NCI-H1092 treated with DMSO at 0.1 percent for 48 hours (cell line): ENCODE measurements around the gene KCNK5.

ENCODE experiments used
- DNase-seq: peaks from one replicate; lab custom pipeline; 2025; lab: John Stamatoyannopoulos, UW

Gene KCNK5

GRCh38 chr6:39197922-39198500 lies 31.3 kb downstream of the KCNK5 start:
- no peak for DNase-seq

DNA sequence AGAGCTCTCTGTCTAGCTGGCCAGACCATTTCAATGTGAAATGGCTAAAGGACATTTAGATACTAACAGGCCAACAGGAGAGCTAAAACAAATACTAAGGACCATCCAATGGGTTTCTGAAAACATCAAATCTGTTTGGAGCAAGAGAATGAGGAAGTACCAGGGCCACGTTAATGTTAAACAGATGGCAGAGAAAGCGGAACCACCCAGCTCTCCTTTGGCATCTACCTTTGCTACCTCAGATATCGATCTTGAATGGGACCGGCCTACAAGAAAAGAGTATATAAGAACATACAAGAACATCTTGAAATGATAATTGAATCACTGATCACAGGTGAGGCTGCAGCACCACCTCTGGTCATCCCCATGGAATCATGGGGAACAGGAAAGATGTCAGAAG lies 31.8 kb downstream of the KCNK5 start:
- DNase-seq = no peak

DNA sequence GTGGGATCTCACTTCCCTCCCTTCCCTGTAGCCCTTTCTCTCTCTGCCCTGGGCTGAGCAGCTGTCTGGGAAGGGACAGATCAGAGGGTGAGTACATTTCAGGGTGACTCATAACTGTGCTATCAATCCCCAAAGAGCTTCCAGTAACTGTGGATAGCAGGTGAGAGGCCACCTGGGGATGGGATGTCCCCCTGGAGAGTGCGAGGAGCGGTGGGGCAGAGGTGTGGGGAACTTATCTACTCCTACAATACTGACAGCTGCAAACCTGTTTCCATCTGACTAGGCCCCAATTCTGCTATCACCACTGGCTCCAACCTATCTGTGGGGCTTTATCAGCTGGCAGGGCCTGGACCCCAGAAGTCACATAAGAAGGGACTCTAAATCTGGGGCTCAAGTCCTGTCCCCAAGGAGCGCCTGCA lies 32.6 kb downstream of the KCNK5 start:
- DNase-seq = no peak

- DNase-seq = no peak
These were observed 33.4 kb downstream of the KCNK5 start for GRCh38 chr6:39195792-39196385.

DNA sequence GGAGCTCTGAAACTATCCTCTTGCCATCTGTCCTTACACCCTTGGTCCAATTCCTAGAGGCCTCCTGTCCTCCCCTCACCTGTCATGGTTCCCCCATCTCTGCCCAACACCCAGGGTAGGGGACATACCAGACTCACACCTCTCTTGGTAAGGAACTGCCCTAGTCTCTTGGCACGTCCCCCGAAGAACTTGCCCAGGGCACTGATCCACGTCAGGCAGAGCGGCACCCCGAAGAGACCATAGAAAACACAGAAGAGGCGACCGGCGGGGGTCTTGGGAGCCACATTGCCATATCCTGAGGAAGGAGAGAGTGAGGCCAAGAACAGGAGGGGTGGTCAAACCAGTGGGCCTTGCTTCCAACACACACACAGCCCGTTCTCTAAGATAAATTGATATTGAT lies 34.8 kb downstream of the KCNK5 start:
- DNase-seq = no peak

- DNase-seq = no peak
These were observed 36.0 kb downstream of the KCNK5 start for GRCh38 chr6:39193201-39193791.

GRCh38 chr6:39192736-39193135 lies 36.5 kb downstream of the KCNK5 start:
- no peak for DNase-seq

DNA sequence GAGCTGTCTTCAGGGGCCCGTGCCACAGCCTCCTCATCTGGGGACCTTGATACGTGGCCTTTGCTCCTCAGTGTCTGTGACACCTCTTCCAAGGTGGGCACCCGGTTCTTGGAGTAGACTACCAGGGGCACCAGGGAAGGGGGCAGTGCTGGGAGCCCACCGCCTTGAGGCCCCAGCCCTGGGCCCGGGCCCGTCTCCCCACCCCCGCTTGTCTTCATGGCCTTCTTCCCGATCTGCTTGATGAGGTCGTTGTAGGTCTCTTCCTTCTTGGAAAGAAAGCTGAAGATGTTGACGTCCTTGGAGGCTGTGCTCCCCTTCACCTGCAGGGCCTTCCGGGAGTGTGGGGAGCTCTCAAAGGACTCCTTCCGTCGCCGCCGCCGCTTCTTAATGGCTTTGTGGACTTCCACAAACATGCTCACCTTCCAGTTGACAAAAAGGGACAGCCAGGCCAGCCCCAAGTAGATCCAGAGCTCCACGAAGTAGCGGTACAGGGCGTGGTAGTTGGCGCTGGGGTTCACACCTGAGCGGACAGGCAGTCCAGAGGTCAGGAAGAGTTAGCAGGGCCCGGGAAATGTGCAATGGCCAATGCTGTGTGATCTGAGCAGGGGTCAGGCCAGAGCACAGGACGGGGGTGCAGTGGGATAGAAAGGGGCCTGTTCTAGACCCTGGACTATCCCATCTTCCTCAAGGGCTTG lies 37.9 kb downstream of the KCNK5 start:
- no peak for DNase-seq

GRCh38 chr6:39190545-39191235 lies 38.6 kb downstream of the KCNK5 start:
- DNase-seq = no peak

DNA sequence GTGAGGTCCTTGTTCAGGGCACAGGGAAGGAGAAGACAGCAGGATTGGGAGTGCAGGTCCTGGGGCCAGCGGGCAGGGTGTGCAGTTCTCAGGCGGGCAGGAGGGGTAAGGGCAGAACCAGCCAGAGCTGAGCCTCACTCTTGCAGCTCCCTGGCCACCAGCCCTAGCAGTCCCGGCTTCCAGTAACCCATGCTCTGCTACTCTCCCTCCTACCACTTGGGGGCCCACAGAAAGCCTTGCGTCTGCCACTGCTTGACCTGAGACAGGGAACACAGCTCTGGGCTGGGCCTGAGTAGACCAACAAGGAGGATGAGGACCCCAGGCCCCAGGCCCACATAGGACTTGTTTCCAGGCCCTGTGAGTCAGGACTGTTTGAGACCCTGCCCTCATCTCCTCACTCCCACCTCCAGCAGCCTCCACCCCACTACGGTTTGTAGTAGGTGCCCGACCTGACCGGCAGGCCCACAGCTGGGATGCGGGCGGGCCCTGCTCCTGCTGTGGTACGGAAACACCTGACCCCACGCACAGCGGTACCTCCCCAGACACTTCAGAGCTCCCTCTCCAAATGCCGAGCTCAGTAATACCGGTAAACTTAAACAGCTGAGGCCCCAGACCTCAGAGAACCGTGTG lies 39.2 kb downstream of the KCNK5 start:
- DNase-seq = peak; percentile 3

DNA sequence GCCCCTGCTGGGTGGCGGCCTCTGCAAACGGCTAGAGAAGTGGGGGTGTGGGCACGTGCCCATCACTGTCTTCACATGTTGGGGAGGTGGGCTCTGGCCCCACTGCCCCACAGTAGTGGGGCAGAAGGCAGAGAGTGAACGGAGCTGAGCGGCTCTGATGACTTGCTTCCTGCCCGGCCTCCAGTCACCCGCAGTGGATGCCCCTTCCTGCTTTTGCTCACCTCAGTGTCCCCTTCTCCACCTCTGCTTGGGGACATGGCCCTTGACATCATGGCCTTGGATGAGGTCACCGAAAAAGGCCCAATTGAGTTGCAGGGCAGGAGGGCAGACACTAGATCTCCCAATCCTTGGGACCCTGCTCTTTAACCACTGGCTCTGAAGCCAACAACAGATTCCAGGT lies 40.1 kb downstream of the KCNK5 start:
- DNase-seq = no peak

GRCh38 chr6:39188571-39188970 lies 40.7 kb downstream of the KCNK5 start:
- DNase-seq = no peak

GRCh38 chr6:39188098-39188450 lies 41.2 kb downstream of the KCNK5 start:
- no peak for DNase-seq

DNA sequence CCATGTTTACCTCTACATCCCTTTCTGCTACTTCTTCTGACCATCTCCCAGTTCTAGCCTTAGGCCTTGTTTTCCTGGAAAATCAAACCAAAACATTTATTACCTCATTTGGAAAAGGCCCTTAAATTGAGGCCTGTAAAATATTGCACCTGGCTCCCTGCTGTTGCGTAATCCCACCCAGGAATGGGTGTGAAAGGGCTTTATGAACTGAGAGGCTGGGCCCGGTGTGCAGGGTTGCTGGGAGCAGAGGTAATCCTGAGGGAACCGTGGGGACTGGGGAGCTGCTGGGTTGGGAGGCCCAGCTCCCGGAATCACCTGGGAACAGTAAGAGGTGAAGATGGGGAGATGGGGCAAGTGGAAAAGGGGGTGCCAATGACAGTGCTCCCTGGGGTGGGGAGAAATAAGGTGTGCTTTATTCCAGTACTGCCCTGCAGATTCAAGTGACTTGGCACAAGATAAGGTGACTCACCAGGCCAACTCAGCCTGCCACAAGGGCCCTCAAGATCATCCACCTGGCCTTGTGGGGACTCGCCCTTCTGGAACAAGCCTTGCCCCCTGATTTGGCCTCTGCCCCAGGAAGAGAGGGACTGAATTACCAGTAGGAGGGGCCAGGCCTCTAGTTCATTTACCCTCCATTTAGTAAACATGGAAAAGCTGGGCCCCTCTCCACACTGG lies 44.2 kb downstream of the KCNK5 start:
- DNase-seq = no peak

DNA sequence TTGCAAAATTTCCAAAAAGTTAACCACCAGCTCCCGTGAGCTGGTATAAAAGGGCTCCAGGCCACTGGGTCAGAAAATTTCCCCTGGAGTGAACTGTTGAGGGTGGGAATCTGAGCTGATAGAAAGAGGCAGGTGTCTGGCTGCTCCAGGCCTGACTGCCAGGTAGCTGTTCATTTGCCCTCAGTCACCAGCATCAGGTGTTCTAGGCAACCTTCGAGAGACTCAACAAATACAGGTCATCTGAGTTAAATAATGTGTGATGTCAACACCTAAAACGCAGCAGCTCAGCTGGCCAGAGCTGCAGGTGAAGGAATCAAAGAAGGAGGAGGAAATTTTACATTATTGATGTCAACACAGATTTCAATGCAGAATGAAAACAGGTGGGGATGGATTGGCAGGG lies 46.7 kb downstream of the KCNK5 start:
- no peak for DNase-seq

DNA sequence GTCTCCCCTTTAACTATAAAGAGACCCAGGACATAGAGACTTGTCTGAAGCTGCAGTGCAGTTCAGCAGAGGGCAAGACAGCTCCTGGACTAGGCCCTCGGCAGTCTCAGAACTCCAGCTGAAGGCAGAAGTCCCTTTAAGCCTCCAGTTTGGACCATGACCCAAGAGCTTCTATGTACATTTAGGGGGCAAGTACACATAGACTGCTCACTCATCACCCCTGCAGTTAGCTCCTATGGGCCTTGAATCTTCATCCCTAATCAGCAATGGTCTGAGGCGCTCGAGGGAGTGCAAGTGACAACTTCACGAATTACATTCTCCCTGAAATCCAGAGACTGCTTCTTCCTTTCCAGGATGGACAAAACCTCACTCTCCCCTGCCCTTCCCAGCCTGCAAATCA lies 47.4 kb downstream of the KCNK5 start:
- DNase-seq = no peak

DNA sequence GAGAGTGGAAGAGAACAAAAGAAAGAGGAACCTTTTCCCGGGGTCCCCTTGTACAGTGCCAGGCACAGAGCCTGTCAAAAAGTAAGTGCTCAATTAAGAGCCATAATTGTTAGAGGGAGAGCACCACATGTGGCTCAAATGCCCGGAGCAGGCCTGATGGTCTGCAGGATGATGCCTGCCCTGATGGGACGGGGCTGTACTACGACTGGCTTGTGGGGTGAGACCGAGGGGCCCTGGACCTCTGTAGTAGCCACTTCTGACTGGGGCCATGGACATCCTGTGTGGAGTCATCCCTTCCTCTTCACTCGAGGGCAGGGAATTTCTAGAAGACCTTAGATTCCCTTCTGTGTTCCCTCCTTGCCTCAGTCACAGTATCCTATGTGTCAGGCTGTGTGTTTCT lies 47.9 kb downstream of the KCNK5 start:
- no peak for DNase-seq

DNA sequence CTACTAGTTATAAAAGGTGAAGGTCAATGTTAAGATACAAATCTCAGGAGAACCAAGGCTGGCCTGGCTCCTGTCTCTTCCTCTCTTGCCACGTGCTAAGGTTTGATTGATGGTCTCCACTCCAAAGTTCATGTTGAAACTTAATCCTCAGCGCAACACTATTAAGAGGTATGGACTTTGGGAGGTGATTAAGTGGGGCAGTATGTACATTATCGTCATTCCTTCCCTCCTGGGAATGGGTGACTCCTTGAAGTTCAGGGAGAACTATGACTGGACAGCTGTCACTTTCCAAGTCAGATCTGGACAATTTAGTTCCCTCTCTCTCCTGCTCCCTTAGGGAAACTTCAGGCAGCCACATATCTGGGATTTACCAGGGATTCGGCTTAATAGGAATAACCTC lies 50.5 kb downstream of the KCNK5 start:
- DNase-seq = no peak

- DNase-seq = no peak
These were observed 51.0 kb downstream of the KCNK5 start for GRCh38 chr6:39178235-39178634.

GRCh38 chr6:39177130-39177529 lies 52.1 kb downstream of the KCNK5 start:
- DNase-seq = no peak

- no peak for DNase-seq
These were observed 56.0 kb downstream of the KCNK5 start for GRCh38 chr6:39173270-39173669.

GRCh38 chr6:39172377-39172757 lies 56.9 kb downstream of the KCNK5 start:
- no peak for DNase-seq
